DOHH2 (cell line): Measurements from ENCODE around the gene CAPN11.

Experiments used
- H3F3A ChIP-seq: fragments of 200-600 bp; sonication (generic), shearing (Covaris generic); 2 replicates; pipeline ENCODE4 v1.6.0; 2016; ENCODE audit warnings: antibody characterized with exemption, mild to moderate bottlenecking; ENCODE audit not compliant: control insufficient read depth, insufficient read depth
- H3K27ac ChIP-seq: fragments of 200-600 bp; sonication (generic); 2 replicates; pipeline ENCODE4 v1.5.1; 2014; ENCODE audit warnings: low read depth, mild to moderate bottlenecking, low read length, moderate library complexity
- H3K27me3 ChIP-seq: fragments of 200-600 bp; sonication (generic); 2 replicates; pipeline ENCODE4 v1.6.1; 2014; ENCODE audit warnings: mild to moderate bottlenecking, low read length, mixed read lengths; ENCODE audit not compliant: control insufficient read depth
- H3K36me3 ChIP-seq: fragments of 200-600 bp; sonication (generic); 2 replicates; pipeline ENCODE4 v1.6.1; 2014; ENCODE audit warnings: mild to moderate bottlenecking, low read length, moderate library complexity, mixed read lengths; ENCODE audit not compliant: control insufficient read depth
- H3K4me1 ChIP-seq: fragments of 200-600 bp; sonication (generic); 2 replicates; pipeline ENCODE4 v1.6.1; 2014; ENCODE audit warnings: mild to moderate bottlenecking, low read length, mixed read lengths; ENCODE audit not compliant: control insufficient read depth
- H3K4me2 ChIP-seq: fragments of 200-600 bp; sonication (generic); 2 replicates; pipeline ENCODE4 v1.6.0; 2014; ENCODE audit warnings: mild to moderate bottlenecking, low read length, moderate library complexity
- H3K4me3 ChIP-seq: fragments of 200-600 bp; sonication (generic); 2 replicates; pipeline ENCODE4 v1.5.1; 2014; ENCODE audit warnings: mild to moderate bottlenecking, low read length, mixed read lengths
- H3K79me2 ChIP-seq: fragments of 200-600 bp; sonication (generic); 2 replicates; pipeline ENCODE4 v1.6.1; 2014; ENCODE audit warnings: mild to moderate bottlenecking, low read length, mixed read lengths; ENCODE audit not compliant: control insufficient read depth
- H3K9me2 ChIP-seq: fragments of 200-600 bp; sonication (generic); replicated peaks from 2 replicates; pipeline ENCODE4 v1.6.1; 2014; ENCODE audit warnings: mild to moderate bottlenecking, low read length, mixed read lengths; ENCODE audit not compliant: control insufficient read depth
- H3K9me3 ChIP-seq: fragments of 200-600 bp; sonication (generic); 2 replicates; pipeline ENCODE4 v1.6.1; 2014; ENCODE audit warnings: antibody characterized with exemption, low read length, mixed read lengths; ENCODE audit not compliant: control insufficient read depth, insufficient read depth
- H4K20me1 ChIP-seq: fragments of 200-600 bp; sonication (generic); 2 replicates; pipeline ENCODE4 v1.6.0; 2014; ENCODE audit warnings: low read depth, mild to moderate bottlenecking, antibody characterized with exemption, low read length, moderate library complexity; ENCODE audit not compliant: control insufficient read depth, insufficient read depth
- CTCF ChIP-seq: fragments of 200-600 bp; sonication (generic); IDR thresholded peaks from one replicate; pipeline ENCODE4 v1.5.1; 2014; ENCODE audit warnings: antibody characterized with exemption, mild to moderate bottlenecking, low read depth, low read length; ENCODE audit not compliant: poor library complexity, severe bottlenecking
- EZH2phosphoT487 ChIP-seq: fragments of 200-600 bp; sonication (generic); IDR thresholded peaks from 2 replicates; pipeline ENCODE4 v1.6.1; 2017; ENCODE audit warnings: borderline replicate concordance, mild to moderate bottlenecking, antibody characterized with exemption, low read length, moderate library complexity, mixed read lengths

Gene CAPN11

GRCh38 chr6:44149369-44150012, 9.1 kb upstream of the CAPN11 start:
- H3K9me2 ChIP-seq = no peaks in the 10 kb centered on the region
- no peaks in the 10 kb centered on the region for H3F3A ChIP-seq
- no peak overlapping the region for H3K27ac ChIP-seq
- H3K36me3 ChIP-seq = no peaks in the 10 kb centered on the region
- H3K4me2 ChIP-seq = no peak overlapping the region
- no peak for TF ChIP-seq CTCF
- TF ChIP-seq EZH2phosphoT487 = no peak
- no peaks in the 10 kb centered on the region for H3K9me3 ChIP-seq
- H3K79me2 ChIP-seq = no peaks in the 10 kb centered on the region
- H3K4me1 ChIP-seq = peaks cover 4% of the 10 kb centered on the region
- no peaks in the 10 kb centered on the region for H4K20me1 ChIP-seq
- H3K4me3 ChIP-seq = no peak overlapping the region
- no peaks in the 10 kb centered on the region for H3K27me3 ChIP-seq

GRCh38 chr6:44150317-44150917, 8.2 kb upstream of the CAPN11 start:
- H3K4me3 ChIP-seq = no peak overlapping the region
- H3K36me3 ChIP-seq = no peaks in the 10 kb centered on the region

GRCh38 chr6:44151348-44152108, 7.1 kb upstream of the CAPN11 start:
- Histone ChIP-seq H3K9me3 (no peaks in the 10 kb centered on the region), H3K79me2 (no peaks in the 10 kb centered on the region), H3K27me3 (no peaks in the 10 kb centered on the region), H3K9me2 (no peaks in the 10 kb centered on the region), H3F3A (no peaks in the 10 kb centered on the region), H4K20me1 (no peaks in the 10 kb centered on the region), H3K4me3 (no peak overlapping the region; the same call in 1 of the 2 replicates), H3K36me3 (no peaks in the 10 kb centered on the region), H3K4me2 (peak overlapping the region; percentile 52), H3K27ac (no peak overlapping the region), H3K4me1 (peaks cover 4% of the 10 kb centered on the region)
- no peak for TF ChIP-seq EZH2phosphoT487
- TF ChIP-seq CTCF = peak; percentile 99

More at GRCh38 chr6:44150317-44150917, 8.2 kb upstream of the CAPN11 start:
- no peaks in the 10 kb centered on the region for H3K79me2 ChIP-seq
- H3K9me2 ChIP-seq = no peaks in the 10 kb centered on the region
- H3K4me1 ChIP-seq = peaks cover 4% of the 10 kb centered on the region
- H3F3A ChIP-seq = no peaks in the 10 kb centered on the region
- no peaks in the 10 kb centered on the region for H4K20me1 ChIP-seq
- H3K27me3 ChIP-seq = no peaks in the 10 kb centered on the region
- no peak overlapping the region for H3K27ac ChIP-seq
- no peak overlapping the region for H3K4me2 ChIP-seq
- no peak for TF ChIP-seq CTCF
- H3K9me3 ChIP-seq = no peaks in the 10 kb centered on the region
